WI38 (cell line): ENCODE measurements around the gene NFAT5.

Source experiments
- H3K4me3 ChIP-seq: 2 replicates; pipeline ENCODE4 v1.5.1; 2011; ENCODE audit warnings: low read depth, mild to moderate bottlenecking, control low read depth, low read length
- TF ChIP-seq, protein P1 (sequence below): IDR thresholded peaks from 2 replicates; pipeline ENCODE4 v1.5.1; 2012; ENCODE audit warnings: low read depth, mild to moderate bottlenecking, control low read depth, low read length

Gene NFAT5

DNA sequence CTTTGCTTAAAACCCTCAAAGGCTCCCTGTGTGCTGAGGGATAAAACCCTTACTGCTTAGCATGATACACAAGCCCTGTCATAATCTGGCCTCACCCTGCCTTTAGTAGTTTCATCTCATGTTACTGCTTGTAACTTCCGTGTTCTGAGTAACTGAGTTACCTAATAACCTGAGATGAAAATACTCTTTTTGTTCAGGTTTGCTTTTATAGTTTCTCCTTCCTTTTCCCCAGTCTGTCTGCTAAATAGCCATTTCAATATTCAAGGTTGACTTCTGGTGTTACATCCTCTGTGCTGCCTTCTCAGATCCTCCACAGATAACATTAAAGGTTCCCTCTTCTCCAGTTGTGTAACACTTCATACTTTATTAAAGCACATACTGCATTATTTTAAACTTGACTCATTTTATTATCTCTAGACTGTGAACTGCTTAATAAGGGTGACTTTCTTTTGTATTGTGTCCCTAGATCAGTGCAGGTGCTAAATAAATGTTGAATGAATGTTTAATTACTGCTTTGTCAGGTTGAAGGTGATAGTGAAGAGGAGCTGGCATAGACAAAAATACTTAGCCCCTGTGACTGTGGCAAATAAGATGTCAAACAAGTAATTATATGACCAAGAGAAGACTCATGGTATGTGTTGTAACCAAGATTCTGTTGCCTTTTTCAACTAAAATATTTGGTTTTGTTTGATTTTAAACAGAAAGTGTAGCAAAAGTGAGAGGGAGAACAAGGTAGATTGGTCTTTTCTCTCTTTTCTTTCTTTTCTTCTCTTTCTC, 47.8 kb downstream of the NFAT5 start:
- H3K4me3 ChIP-seq = no peak overlapping the region
- TF ChIP-seq, protein P1, sequence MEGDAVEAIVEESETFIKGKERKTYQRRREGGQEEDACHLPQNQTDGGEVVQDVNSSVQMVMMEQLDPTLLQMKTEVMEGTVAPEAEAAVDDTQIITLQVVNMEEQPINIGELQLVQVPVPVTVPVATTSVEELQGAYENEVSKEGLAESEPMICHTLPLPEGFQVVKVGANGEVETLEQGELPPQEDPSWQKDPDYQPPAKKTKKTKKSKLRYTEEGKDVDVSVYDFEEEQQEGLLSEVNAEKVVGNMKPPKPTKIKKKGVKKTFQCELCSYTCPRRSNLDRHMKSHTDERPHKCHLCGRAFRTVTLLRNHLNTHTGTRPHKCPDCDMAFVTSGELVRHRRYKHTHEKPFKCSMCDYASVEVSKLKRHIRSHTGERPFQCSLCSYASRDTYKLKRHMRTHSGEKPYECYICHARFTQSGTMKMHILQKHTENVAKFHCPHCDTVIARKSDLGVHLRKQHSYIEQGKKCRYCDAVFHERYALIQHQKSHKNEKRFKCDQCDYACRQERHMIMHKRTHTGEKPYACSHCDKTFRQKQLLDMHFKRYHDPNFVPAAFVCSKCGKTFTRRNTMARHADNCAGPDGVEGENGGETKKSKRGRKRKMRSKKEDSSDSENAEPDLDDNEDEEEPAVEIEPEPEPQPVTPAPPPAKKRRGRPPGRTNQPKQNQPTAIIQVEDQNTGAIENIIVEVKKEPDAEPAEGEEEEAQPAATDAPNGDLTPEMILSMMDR = no peak

DNA sequence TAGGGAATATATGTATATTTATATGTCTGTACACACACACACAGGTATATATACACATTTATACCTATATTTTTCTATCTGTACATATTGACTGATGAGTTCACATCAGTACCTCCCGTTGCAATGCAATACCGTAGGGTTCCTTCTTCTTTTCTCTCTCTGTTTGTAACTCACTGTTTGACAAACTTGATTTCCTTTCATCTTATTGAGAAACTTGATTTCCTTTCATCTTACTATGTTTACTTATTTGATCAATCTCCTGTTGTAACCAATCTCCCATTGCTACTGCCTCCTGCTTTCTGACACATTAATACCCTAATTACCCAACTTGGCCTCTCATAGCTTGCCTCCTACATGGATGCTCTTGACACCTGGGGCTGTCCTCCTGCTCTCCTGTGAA, 49.8 kb downstream of the NFAT5 start:
- no peak overlapping the region for H3K4me3 ChIP-seq
- TF ChIP-seq, protein P1 = no peak

DNA sequence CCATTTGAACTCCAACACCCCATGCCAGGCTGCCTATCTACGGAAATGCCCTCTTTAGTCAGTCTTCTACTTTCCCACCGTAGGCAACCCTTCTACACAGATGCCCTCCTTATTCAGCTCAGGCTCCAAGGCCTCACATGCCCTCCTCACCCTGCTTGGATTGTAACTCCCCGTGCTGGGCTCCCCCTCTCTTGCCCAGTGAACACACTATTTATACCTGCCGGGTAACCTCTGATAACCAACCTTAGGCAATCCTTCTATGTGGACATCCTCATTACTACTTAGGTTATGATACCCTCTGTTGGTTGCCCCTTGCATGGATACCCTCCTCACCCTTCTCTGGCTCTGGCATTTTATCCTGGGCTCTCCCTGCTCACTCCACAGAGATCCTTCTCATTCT, 50.3 kb downstream of the NFAT5 start:
- H3K4me3 ChIP-seq = no peak overlapping the region
- TF ChIP-seq, protein P1 = no peak

DNA sequence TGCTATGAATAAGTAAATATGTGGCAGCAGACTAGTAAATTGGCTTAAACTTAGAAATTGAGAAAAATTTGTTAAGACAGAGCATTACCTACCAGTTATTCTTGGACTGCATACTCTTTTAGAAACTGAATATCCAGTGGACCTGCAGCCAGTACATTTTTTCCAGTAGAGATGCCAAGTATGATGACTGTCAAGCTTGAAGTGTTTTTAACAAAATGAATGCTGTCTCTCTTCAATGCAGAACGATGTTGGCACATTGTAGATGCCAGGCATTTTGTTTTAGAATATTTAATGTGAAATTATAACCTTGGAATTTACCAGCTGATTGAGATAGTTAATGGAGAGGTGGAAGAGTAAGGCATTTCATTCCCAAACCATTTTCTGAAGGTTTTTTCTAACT, 52.5 kb downstream of the NFAT5 start:
- TF ChIP-seq, protein P1 = no peak
- no peak overlapping the region for H3K4me3 ChIP-seq

DNA sequence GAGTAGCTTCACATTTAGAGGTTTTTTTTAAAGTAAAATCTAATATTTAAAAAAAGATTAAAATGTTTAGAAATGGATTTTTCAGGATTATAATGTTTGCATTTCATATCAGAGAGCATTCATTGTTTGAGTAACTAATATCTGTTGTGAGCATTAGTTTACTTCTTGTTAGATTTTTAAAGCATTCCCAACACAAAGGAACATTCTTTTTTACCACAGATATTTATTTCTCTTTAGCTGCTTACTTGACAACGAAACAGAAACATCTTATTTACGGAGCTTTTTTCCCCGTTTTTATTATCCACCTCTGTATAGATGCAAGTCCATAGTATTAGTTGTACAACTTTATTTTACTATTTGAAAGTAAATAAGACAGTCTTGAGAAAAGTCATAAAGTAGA, 53.0 kb downstream of the NFAT5 start:
- no peak overlapping the region for H3K4me3 ChIP-seq
- TF ChIP-seq, protein P1 = no peak

DNA sequence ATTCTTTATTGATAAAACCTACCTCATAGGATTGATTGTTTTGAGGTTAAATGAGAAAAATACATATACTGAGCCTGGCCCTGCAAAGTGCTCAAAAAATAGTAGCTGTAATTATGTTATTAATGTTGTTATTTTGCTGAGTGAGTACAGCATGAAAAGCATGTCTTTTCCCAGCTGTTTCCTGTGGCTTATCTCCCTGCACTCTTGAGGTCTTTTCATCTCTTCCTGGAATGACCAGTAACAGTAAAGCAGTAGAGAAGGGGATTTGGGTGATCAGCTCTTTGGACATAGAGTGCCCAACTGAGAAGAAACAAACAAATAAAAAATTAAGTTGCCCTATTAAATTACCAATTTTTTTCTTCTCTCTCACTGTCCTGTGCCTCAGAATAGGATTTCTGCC, 53.7 kb downstream of the NFAT5 start:
- H3K4me3 ChIP-seq = no peak overlapping the region
- TF ChIP-seq, protein P1 = no peak

DNA sequence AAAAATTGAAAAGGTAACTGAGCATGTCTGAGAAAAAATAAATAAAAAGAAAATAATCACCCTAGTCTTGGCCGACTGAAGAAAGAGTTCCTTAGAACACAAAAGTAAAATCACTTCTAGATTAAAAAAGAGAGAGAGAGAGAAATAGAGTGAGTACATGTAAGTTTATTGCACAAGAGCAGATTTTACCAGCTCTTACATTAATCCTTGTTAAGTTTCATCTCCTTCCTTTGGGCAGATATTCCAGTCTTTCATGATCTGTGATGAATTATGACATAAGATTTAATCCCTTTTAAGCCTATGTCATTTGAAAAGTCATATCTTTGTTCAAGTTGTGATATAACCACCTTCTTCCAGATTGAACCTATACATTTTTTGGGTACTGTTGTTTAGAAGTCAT, 54.8 kb downstream of the NFAT5 start:
- H3K4me3 ChIP-seq = no peak overlapping the region
- TF ChIP-seq, protein P1 = no peak
